ENCODE data around the gene CERS5.

CERS5 gene

GRCh38 chr12:50121641-50122040 lies 45.5 kb downstream of the CERS5 start:
- no peak for DNase-seq

- no peak for DNase-seq
Observed at GRCh38 chr12:50120953-50121352, 46.2 kb downstream of the CERS5 start.

- no peak for DNase-seq
Observed at GRCh38 chr12:50120521-50120920, 46.6 kb downstream of the CERS5 start.

- no peak for DNase-seq
Observed at GRCh38 chr12:50119387-50119786, 47.8 kb downstream of the CERS5 start.

GRCh38 chr12:50117057-50117622 lies 50.0 kb downstream of the CERS5 start:
- DNase-seq: no peak

GRCh38 chr12:50112456-50113218 lies 54.5 kb downstream of the CERS5 start:
- peak; percentile 45 to 57 (median 51) for DNase-seq

- peak; percentile 99 to 100 (median 100) for DNase-seq
Observed at GRCh38 chr12:50111693-50112455, 55.3 kb downstream of the CERS5 start, which contains the start of gene COX14. TSS of gene COX14 (plus strand) at chr12:50112236. CDS start at chr12:50120044, 7,808 bp downstream.

- no peak for DNase-seq
Observed at GRCh38 chr12:50111395-50111692, 55.8 kb downstream of the CERS5 start.

- DNase-seq: peak; percentile 27 to 45 (median 39)
Observed at GRCh38 chr12:50110762-50111351, 56.3 kb downstream of the CERS5 start.

GRCh38 chr12:50110127-50110761 lies 56.9 kb downstream of the CERS5 start:
- peak; percentile 66 to 78 (median 71) for DNase-seq

GRCh38 chr12:50109319-50109718 lies 57.9 kb downstream of the CERS5 start:
- DNase-seq: no peak

GRCh38 chr12:50107416-50108268 lies 59.5 kb downstream of the CERS5 start:
- no peak for DNase-seq

GRCh38 chr12:50106907-50107306 lies 60.3 kb downstream of the CERS5 start:
- DNase-seq: no peak

- DNase-seq: no peak
Observed at GRCh38 chr12:50105913-50106450, 61.2 kb downstream of the CERS5 start.

- peak; percentile 35 to 55 (median 36) for DNase-seq
Observed at GRCh38 chr12:50104417-50105366, 62.5 kb downstream of the CERS5 start.

- DNase-seq: peak; percentile 33 to 57 (median 51)
Observed at GRCh38 chr12:50103767-50104321, 63.3 kb downstream of the CERS5 start, which contains the start of gene GPD1. TSS of gene GPD1 (plus strand) at chr12:50104008. CDS start at chr12:50104051, 43 bp downstream.

GRCh38 chr12:50103351-50103750 lies 63.8 kb downstream of the CERS5 start:
- DNase-seq: no peak

- DNase-seq: peak; percentile 33 to 50 (median 41)
Observed at GRCh38 chr12:50102646-50103309, 64.4 kb downstream of the CERS5 start.

GRCh38 chr12:50102131-50102531 lies 65.0 kb downstream of the CERS5 start:
- DNase-seq: no peak
